NCI-H82 (cell line): ENCODE data around the gene WRAP73.
A peak's percentile ranks its signal among the peaks of the same experiment; 100 is the strongest.
"Not testable (repeated sequence)": the region's sequence is repeated elsewhere in the genome, so short reads cannot be mapped to it uniquely, and the experiment has no call there.

Experiments
- DNase-seq: peaks from one replicate; lab custom pipeline; 2025; lab: John Stamatoyannopoulos, UW

WRAP73 gene

DNA sequence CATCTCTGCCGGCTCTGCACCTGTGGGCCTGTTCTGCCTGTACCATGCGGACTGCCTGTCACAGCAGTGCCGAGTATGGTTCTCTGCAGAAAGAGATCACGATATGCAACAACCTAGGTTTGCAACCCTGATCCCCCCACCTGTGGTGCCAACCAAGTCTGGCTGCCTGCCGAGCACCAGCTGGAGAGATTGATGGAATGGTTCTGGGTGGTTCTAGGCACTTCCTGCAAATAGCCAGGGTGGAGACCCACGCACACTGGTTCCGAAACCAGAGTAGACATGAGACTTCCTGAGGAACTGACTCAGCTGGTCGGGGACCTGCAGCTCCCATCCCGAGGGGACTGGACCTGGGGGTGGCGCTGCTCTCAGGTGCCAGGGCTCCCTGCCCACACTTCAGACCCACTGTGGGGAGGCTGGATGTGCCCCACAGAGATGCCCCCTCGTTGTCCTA is 19.7 kb downstream of the WRAP73 start:
- no peak for DNase-seq

DNA sequence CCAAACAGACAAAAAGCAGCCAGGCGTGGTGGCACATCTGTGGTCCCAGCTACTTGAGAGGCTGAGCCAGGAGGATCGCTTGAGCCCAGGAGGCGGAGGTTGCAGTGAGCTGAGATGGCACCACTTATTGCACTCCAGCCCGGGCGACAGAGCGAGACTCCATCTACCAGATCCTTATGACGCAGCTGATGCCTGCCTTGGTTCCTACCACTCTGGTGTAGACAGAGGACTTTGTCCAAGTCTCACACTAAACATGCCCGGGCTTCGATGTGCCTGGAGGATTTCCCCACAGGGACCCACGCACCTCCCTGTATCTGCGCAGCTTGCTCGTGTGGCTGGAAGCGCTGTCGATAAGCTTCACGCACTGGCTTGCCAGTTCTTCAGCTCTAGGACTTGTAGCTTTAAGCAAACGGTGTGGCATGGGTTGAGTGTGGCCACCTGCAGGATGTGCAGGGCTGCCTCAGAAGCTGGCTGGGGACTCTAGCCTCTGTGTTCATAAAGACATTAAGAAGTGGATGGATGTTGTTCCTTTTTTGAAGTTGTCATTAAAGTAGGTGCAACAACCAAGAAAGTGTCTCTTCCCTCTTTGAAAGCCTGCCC is 20.2 kb downstream of the WRAP73 start:
- DNase-seq, result no peak

DNA sequence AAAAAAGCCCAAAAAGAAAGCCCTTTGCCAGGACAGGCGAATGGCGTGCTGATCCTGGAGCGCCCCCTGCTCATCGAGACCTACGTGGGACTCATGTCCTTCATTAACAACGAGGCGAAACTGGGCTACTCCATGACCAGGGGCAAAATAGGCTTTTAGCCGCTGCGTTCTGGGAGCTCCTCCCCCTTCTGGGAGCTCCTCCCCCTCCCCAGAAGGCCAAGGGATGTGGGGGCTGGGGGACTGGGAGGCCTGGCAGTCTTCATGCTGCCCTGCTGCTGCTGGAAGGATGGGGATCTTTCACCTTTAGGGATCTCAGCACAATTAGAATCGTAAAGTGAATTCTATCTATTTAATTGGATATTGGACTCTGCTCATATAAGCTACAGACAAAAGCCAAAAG is 21.5 kb downstream of the WRAP73 start:
- peak; percentile 20 for DNase-seq

- DNase-seq, result no peak
Measured at GRCh38 chr1:3627515-3628253, 22.2 kb downstream of the WRAP73 start.

DNA sequence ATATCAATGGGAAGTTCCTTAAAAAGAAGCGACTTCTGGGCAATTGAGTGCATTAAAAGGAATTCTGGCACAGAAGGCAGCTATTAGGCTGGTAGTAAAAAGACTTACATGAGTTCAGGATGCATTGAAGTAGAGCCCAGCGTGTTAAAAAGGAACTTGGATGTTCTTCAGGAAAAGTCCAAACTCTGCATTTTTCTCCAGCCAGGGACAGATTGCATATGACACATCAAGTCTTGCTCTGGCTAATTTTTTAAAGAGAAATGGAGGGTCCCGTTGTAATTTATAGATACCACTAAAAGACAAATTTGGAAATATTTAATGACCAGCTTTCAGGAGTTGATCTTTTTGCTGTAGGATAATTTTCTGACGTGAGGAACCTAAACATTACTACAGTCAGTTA is 23.9 kb downstream of the WRAP73 start:
- DNase-seq, result no peak

GRCh38 chr1:3625151-3625907 is 24.6 kb downstream of the WRAP73 start:
- peak; percentile 55 for DNase-seq

- peak; percentile 99 for DNase-seq
Measured at GRCh38 chr1:3624200-3625136, 25.4 kb downstream of the WRAP73 start, which contains the start of gene TPRG1L. Gene TPRG1L (plus strand): TSS chr1:3625015. CDS start chr1:3625073, 58 bp downstream.

DNA sequence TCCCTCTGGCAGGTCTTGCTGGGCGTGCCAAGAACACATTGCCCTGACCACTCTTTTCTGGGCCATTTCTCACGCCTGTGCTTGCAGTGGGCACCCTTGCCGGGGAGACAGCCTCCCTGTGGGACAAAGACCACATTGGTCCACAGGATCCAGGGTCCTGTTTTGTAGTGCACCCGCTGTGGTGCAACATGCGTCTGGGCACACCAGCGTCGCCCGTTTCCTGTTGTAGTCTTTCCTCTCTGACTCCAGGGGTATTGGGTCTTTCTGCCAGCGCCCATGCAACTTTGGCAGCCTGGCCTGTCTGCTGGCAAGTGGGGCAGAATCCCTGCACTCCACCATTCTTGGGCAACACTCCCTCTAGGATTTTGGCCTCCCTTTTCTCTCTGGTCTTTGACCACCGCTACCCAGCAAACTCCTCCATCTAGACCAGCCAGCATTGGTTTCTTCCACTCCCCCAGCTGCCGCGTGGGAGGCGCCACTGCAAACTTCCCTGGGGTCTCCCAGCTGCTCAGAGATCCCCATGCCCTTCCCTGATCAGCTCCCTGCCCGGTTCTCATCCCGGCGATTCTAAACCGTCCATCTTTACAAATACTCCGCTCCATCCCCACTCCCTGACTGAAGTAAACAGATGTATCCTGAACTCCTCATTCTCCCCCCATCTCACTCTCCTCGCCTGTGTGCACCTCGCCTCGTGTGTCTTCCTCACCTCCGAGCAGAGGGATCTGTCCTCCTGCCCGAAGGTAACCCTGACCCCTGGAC is 26.3 kb downstream of the WRAP73 start:
- DNase-seq, result no peak

DNA sequence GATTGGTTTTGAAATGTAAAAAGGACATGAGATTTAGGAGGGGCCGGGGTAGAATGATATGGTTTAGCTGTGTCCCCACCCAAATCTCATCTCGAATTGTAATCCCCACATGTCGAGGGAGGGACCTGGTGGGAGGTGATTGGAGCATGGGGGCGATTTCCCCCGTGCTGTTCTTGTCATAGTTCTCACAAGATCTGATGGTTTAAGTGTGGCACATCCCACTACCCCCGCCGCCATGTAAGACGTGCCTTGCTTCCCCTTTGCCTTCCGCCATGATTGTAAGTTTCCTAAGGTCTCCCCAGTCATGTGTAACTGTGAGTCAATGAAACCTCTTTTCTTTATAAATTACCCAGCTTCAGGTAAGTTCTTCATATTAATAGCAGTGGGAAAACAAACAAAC is 27.8 kb downstream of the WRAP73 start:
- not testable (repeated sequence) for DNase-seq

DNA sequence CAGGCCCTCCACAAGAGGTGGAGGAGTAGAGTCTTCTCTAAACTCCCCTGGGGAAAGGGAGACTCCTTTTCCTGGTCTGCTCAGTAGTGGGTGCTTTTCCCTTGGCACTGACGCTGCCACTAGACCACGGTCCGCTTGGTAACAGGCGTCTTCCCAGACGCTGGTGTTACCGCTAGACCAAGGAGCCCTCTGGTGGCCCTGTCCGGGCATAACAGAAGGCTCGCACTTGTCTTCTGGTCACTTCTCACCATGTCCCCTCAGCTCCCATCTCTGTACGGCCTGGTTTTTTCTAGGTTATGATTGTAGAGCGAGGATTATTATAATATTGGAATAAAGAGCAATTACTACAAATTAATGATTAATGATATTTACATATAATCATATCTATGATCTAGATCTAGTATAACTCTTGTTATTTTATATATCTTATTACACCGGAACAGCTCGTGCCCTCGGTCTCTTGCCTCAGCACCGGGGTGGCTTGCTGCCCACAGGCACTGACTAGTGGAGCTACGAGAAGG is 28.7 kb downstream of the WRAP73 start:
- DNase-seq, result peak; percentile 56

- DNase-seq, result no peak
Measured at GRCh38 chr1:3620708-3621107, 29.2 kb downstream of the WRAP73 start.

- peak; percentile 79 for DNase-seq
Measured at GRCh38 chr1:3618881-3619671, 30.8 kb downstream of the WRAP73 start.

- no peak for DNase-seq
Measured at GRCh38 chr1:3618531-3618880, 31.4 kb downstream of the WRAP73 start.

- DNase-seq, result no peak
Measured at GRCh38 chr1:3617806-3618345, 32.0 kb downstream of the WRAP73 start.

- DNase-seq, result no peak
Measured at GRCh38 chr1:3616861-3617260, 33.0 kb downstream of the WRAP73 start.

GRCh38 chr1:3614755-3615742 is 34.9 kb downstream of the WRAP73 start:
- peak; percentile 35 for DNase-seq

DNA sequence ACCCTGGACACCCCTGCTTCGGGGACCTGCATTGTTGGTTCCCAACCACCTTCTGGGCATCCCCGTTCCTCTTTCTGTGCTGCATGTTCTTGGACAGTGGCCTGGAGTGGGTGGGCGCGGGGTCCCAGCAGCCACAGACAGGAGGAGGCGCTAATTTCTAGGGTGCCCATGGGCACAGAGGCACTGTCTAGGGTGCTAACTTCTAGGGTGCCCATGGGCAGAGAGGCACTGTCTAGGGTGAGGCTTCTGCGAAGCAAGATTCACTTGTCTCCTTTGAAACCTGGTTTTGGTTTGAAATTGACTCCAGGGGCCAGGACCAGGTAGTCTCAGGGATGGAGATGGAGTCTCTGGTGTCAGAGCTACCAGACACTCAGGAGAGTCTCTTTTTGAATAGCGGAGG is 37.8 kb downstream of the WRAP73 start:
- DNase-seq, result no peak
